ENCODE results near the gene CACNA1B. TPM values are rescaled to one million over a fixed set of nuclear protein-coding genes. Genes with fewer than 3 reads are reported as not detected.

The CACNA1B gene
- total and polyA plus RNA-seq, 3 donors from 2014 or later, result 7.6 to 15.7 (median 11.0) TPM

- Histone ChIP-seq H3K27ac (no peak overlapping the region), H3K4me3 (no peak overlapping the region), H3K27me3 (no peaks in the 10 kb centered on the region), H3K36me3 (ENCODE audit: low read depth, missing control alignments) (no peaks in the 10 kb centered on the region), H3K9me3 (no peaks in the 10 kb centered on the region), H3K4me1 (no peaks in the 10 kb centered on the region)
- peak; percentile 10 for DNase-seq
- no peak for TF ChIP-seq POLR2A (IDR thresholded peaks at IDR 0.05)
- TF ChIP-seq, protein P1, sequence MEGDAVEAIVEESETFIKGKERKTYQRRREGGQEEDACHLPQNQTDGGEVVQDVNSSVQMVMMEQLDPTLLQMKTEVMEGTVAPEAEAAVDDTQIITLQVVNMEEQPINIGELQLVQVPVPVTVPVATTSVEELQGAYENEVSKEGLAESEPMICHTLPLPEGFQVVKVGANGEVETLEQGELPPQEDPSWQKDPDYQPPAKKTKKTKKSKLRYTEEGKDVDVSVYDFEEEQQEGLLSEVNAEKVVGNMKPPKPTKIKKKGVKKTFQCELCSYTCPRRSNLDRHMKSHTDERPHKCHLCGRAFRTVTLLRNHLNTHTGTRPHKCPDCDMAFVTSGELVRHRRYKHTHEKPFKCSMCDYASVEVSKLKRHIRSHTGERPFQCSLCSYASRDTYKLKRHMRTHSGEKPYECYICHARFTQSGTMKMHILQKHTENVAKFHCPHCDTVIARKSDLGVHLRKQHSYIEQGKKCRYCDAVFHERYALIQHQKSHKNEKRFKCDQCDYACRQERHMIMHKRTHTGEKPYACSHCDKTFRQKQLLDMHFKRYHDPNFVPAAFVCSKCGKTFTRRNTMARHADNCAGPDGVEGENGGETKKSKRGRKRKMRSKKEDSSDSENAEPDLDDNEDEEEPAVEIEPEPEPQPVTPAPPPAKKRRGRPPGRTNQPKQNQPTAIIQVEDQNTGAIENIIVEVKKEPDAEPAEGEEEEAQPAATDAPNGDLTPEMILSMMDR (IDR thresholded peaks at IDR 0.05), result no peak
- 88 to 90% methylated on average over 8 of the region's 8 CpGs for WGBS, 2 donors
- intact Hi-C loops (cut with DNase I; ENCODE audit: low total_unique reads), result no loop called here
These were observed 170.0 kb downstream of the CACNA1B start for GRCh38 chr9:138047469-138048040.

DNA sequence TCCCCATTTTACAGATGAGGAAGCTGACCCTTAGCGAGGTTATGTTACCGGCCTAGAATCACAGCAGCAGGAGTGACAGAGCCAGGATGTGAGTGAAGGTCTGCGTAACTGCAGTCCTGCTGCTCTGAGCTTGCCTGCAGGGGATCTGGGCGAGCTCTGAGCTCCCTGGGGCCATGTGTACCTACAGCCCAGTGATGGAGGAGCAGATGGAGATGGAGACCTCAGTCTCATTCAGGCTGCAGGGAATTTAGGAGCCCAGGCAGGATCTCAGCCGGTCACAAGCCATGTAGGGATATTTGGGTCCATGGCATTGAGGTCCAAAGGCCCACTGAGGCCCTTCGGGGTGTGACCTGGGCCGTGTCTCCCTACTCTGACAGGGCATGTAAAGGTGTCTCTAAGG, 170.6 kb downstream of the CACNA1B start:
- H3K9me3 ChIP-seq, result no peaks in the 10 kb centered on the region
- H3K36me3 ChIP-seq (ENCODE audit: low read depth, missing control alignments), result no peaks in the 10 kb centered on the region
- H3K4me1 ChIP-seq, result no peaks in the 10 kb centered on the region
- 94 to 95% methylated on average over 7 of the region's 7 CpGs for WGBS, 2 donors
- TF ChIP-seq, protein P1 (IDR thresholded peaks at IDR 0.05), result no peak
- TF ChIP-seq POLR2A (IDR thresholded peaks at IDR 0.05), result no peak
- H3K4me3 ChIP-seq, result no peak overlapping the region
- no peak for DNase-seq
- H3K27ac ChIP-seq, result no peak overlapping the region
- no peaks in the 10 kb centered on the region for H3K27me3 ChIP-seq
- intact Hi-C loops (cut with DNase I; ENCODE audit: low total_unique reads), result no loop called here

GRCh38 chr9:138049085-138049778, 171.7 kb downstream of the CACNA1B start:
- intact Hi-C loops (cut with DNase I; ENCODE audit: low total_unique reads), result no loop called here
- TF ChIP-seq POLR2A (IDR thresholded peaks at IDR 0.05), result no peak
- TF ChIP-seq, protein P1 (IDR thresholded peaks at IDR 0.05), result no peak
- H3K27me3 ChIP-seq, result no peaks in the 10 kb centered on the region
- no peak overlapping the region for H3K4me3 ChIP-seq
- 87 to 88% methylated on average over 12 to 19 of the region's 21 CpGs for WGBS, 2 donors
- H3K27ac ChIP-seq, result no peak overlapping the region
- DNase-seq, result peak; percentile 12
- H3K4me1 ChIP-seq, result no peaks in the 10 kb centered on the region
- H3K36me3 ChIP-seq (ENCODE audit: low read depth, missing control alignments), result no peaks in the 10 kb centered on the region
- H3K9me3 ChIP-seq, result no peaks in the 10 kb centered on the region

- DNase-seq, result peak; percentile 6
- TF ChIP-seq POLR2A (IDR thresholded peaks at IDR 0.05), result no peak
- TF ChIP-seq, protein P1 (IDR thresholded peaks at IDR 0.05), result no peak
- WGBS, 2 donors, result 56 to 64% methylated on average over 16 to 24 of the region's 24 CpGs
- no peaks in the 10 kb centered on the region for H3K4me1 ChIP-seq
- H3K4me3 ChIP-seq, result no peak overlapping the region
- H3K27ac ChIP-seq, result no peak overlapping the region
- H3K36me3 ChIP-seq (ENCODE audit: low read depth, missing control alignments), result no peaks in the 10 kb centered on the region
- intact Hi-C loops (cut with DNase I; ENCODE audit: low total_unique reads), result no loop called here
- no peaks in the 10 kb centered on the region for H3K9me3 ChIP-seq
- H3K27me3 ChIP-seq, result no peaks in the 10 kb centered on the region
These were observed 172.3 kb downstream of the CACNA1B start for GRCh38 chr9:138049779-138050471.

All from testis (tissue), 3 donors.